ENCODE results near the gene PRX. TPM values are rescaled to one million over a fixed set of nuclear protein-coding genes. Genes with fewer than 3 reads are reported as not detected.

The PRX gene
- total and polyA plus RNA-seq, 2 of the 13 experiments (the other 11 are each of a cell fraction or from before 2014, with no cell fraction given) = 0.66 TPM

DNA sequence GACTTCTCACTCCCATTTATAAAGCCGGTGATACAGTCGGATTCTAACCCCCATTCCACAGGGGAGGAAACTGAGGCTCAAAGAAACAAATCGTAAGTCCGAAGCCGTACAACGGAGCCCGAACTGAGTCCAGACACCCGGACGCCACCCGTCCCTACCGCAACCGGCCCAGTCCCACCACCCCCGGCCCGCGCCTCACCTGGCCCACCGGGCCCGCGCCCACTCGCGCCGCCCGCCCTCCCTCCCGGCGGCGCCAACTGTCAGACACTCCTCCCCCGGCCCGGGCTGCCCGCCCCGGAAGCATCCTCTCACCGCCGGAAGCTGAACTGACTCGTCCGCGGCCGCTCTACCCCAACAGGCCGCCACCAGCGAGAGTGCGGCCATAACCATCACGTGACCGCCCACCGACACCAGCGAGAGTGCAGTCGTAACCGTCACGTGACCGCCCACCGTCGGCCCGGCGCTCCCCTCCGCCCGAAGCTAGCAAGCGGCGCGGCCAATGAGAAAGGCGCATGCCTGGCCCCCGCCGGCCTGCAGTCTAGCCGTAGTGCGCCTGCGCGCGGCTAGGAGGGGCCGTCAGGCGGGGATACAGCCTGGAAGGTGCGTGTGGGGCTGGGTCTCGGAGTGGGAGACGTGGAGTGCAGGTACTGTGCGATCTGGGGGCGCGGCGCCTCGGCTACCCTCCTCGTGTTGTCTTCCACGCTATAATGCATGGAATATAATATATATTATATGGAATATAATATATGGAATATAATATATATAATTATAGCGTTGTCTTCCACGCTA is 64.9 kb downstream of the PRX start, which contains the start of the genes C19orf47 and PLD3 (continued):
- TF ChIP-seq, protein P1, sequence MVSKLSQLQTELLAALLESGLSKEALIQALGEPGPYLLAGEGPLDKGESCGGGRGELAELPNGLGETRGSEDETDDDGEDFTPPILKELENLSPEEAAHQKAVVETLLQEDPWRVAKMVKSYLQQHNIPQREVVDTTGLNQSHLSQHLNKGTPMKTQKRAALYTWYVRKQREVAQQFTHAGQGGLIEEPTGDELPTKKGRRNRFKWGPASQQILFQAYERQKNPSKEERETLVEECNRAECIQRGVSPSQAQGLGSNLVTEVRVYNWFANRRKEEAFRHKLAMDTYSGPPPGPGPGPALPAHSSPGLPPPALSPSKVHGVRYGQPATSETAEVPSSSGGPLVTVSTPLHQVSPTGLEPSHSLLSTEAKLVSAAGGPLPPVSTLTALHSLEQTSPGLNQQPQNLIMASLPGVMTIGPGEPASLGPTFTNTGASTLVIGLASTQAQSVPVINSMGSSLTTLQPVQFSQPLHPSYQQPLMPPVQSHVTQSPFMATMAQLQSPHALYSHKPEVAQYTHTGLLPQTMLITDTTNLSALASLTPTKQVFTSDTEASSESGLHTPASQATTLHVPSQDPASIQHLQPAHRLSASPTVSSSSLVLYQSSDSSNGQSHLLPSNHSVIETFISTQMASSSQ (IDR thresholded peaks at IDR 0.05; ENCODE audit: low read depth) = no peak
- TF ChIP-seq, protein P1 (CRISPR knock-in tag; IDR thresholded peaks at IDR 0.05; ENCODE audit: borderline replicate concordance) = peak; percentile 76; the same call in 1 of the 2 replicates
- TF ChIP-seq TOPORS (CRISPR knock-in tag; IDR thresholded peaks at IDR 0.05) (no peak), ZMAT3 (CRISPR knock-in tag; conservative IDR thresholded peaks at IDR 0.05) (0 out of 2 replicates have a peak, but pooled peaks have one; percentile 37), PHF5A (CRISPR knock-in tag; IDR thresholded peaks at IDR 0.05; ENCODE audit: low read depth, unreplicated experiment) (no peak), HIVEP1 (CRISPR knock-in tag; IDR thresholded peaks at IDR 0.05) (no peak), ZNF629 (CRISPR knock-in tag; conservative IDR thresholded peaks at IDR 0.05) (peak; percentile 90), ETV5 (CRISPR knock-in tag; IDR thresholded peaks at IDR 0.05; ENCODE audit: borderline replicate concordance) (peak; percentile 79), WIZ (CRISPR knock-in tag; IDR thresholded peaks at IDR 0.05) (no peak), ZNF605 (CRISPR knock-in tag; IDR thresholded peaks at IDR 0.05) (no peak; the same call in 1 of the 2 replicates), PHF20 (CRISPR knock-in tag; IDR thresholded peaks at IDR 0.05) (peak; percentile 98), NCOA2 (CRISPR knock-in tag; IDR thresholded peaks at IDR 0.05) (peak; percentile 42; the same call in 1 of the 2 replicates), CEBPB (IDR thresholded peaks at IDR 0.05; ENCODE audit: borderline replicate concordance, low read depth, low read length) (no peak), KDM6A (CRISPR knock-in tag; IDR thresholded peaks at IDR 0.05; ENCODE audit: low read depth) (no peak), PATZ1 (CRISPR knock-in tag; IDR thresholded peaks at IDR 0.05) (peak; percentile 89), ZNF441 (CRISPR knock-in tag; IDR thresholded peaks at IDR 0.05; ENCODE audit: borderline replicate concordance) (no peak), STAT5B (CRISPR knock-in tag; IDR thresholded peaks at IDR 0.05) (no peak), EZH2 (conservative IDR thresholded peaks at IDR 0.05; ENCODE audit: low read depth, low read length) (no peak)
- TF ChIP-seq, protein P2, sequence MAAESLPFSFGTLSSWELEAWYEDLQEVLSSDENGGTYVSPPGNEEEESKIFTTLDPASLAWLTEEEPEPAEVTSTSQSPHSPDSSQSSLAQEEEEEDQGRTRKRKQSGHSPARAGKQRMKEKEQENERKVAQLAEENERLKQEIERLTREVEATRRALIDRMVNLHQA (CRISPR knock-in tag; IDR thresholded peaks at IDR 0.05) = no peak
- TF ChIP-seq, protein P3, sequence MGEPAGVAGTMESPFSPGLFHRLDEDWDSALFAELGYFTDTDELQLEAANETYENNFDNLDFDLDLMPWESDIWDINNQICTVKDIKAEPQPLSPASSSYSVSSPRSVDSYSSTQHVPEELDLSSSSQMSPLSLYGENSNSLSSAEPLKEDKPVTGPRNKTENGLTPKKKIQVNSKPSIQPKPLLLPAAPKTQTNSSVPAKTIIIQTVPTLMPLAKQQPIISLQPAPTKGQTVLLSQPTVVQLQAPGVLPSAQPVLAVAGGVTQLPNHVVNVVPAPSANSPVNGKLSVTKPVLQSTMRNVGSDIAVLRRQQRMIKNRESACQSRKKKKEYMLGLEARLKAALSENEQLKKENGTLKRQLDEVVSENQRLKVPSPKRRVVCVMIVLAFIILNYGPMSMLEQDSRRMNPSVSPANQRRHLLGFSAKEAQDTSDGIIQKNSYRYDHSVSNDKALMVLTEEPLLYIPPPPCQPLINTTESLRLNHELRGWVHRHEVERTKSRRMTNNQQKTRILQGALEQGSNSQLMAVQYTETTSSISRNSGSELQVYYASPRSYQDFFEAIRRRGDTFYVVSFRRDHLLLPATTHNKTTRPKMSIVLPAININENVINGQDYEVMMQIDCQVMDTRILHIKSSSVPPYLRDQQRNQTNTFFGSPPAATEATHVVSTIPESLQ (CRISPR knock-in tag; conservative IDR thresholded peaks at IDR 0.05) = no peak
- TF ChIP-seq, protein P4, sequence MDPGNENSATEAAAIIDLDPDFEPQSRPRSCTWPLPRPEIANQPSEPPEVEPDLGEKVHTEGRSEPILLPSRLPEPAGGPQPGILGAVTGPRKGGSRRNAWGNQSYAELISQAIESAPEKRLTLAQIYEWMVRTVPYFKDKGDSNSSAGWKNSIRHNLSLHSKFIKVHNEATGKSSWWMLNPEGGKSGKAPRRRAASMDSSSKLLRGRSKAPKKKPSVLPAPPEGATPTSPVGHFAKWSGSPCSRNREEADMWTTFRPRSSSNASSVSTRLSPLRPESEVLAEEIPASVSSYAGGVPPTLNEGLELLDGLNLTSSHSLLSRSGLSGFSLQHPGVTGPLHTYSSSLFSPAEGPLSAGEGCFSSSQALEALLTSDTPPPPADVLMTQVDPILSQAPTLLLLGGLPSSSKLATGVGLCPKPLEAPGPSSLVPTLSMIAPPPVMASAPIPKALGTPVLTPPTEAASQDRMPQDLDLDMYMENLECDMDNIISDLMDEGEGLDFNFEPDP (CRISPR knock-in tag; conservative IDR thresholded peaks at IDR 0.05) = no peak

Data from HepG2 (cell line).